ENCODE results near the gene CCDC33.

The CCDC33 gene

GRCh38 chr15:74208901-74209559 is 27.1 kb upstream of the CCDC33 start:
- DNase-seq (ENCODE audit: low spot score) = peak; percentile 62

GRCh38 chr15:74209560-74209958 is 26.6 kb upstream of the CCDC33 start:
- DNase-seq (ENCODE audit: low spot score) = no peak

GRCh38 chr15:74209997-74210671 is 26.0 kb upstream of the CCDC33 start:
- no peak for DNase-seq (ENCODE audit: low spot score)

- DNase-seq (ENCODE audit: low spot score) = no peak
Observed at GRCh38 chr15:74210729-74211128, 25.4 kb upstream of the CCDC33 start.

GRCh38 chr15:74211656-74212055 is 24.5 kb upstream of the CCDC33 start:
- DNase-seq (ENCODE audit: low spot score) = no peak

GRCh38 chr15:74212494-74212893 is 23.6 kb upstream of the CCDC33 start:
- DNase-seq (ENCODE audit: low spot score) = no peak

- DNase-seq (ENCODE audit: low spot score) = no peak
Observed at GRCh38 chr15:74213858-74214284, 22.3 kb upstream of the CCDC33 start.

- no peak for DNase-seq (ENCODE audit: low spot score)
Observed at GRCh38 chr15:74214324-74215021, 21.7 kb upstream of the CCDC33 start.

GRCh38 chr15:74215958-74216357 is 20.2 kb upstream of the CCDC33 start:
- no peak for DNase-seq (ENCODE audit: low spot score)

GRCh38 chr15:74216949-74217348 is 19.2 kb upstream of the CCDC33 start:
- no peak for DNase-seq (ENCODE audit: low spot score)

GRCh38 chr15:74217907-74218885 is 17.9 kb upstream of the CCDC33 start:
- no peak for DNase-seq (ENCODE audit: low spot score)

GRCh38 chr15:74220475-74221248 is 15.5 kb upstream of the CCDC33 start:
- peak; percentile 53 for DNase-seq (ENCODE audit: low spot score)

- DNase-seq (ENCODE audit: low spot score) = no peak
Observed at GRCh38 chr15:74221399-74222239, 14.5 kb upstream of the CCDC33 start.

- DNase-seq (ENCODE audit: low spot score) = no peak
Observed at GRCh38 chr15:74222240-74223119, 13.6 kb upstream of the CCDC33 start.

GRCh38 chr15:74225928-74226327 is 10.2 kb upstream of the CCDC33 start:
- no peak for DNase-seq (ENCODE audit: low spot score)

GRCh38 chr15:74226761-74227540 is 9.2 kb upstream of the CCDC33 start:
- no peak for DNase-seq (ENCODE audit: low spot score)

- DNase-seq (ENCODE audit: low spot score) = no peak
Observed at GRCh38 chr15:74227968-74228722, 8.0 kb upstream of the CCDC33 start.

Measured in SK-N-DZ (cell line).